Stimulated activated CD4-positive, alpha-beta T cell treated with anti-CD3 and anti-CD28 coated beads, TNF-alpha, amount 100 ng/mL, for 24 hours (primary cell): ENCODE data around the gene IP6K3.
A peak's percentile ranks its signal among the peaks of the same experiment; 100 is the strongest.

Experiments used
- DNase-seq, 3 experiments: peaks; one replicate each; pipeline ENCODE4 v3.0.0-alpha.2; 2020; ENCODE audit warnings: low read depth in 3 of 3

IP6K3 gene

DNA sequence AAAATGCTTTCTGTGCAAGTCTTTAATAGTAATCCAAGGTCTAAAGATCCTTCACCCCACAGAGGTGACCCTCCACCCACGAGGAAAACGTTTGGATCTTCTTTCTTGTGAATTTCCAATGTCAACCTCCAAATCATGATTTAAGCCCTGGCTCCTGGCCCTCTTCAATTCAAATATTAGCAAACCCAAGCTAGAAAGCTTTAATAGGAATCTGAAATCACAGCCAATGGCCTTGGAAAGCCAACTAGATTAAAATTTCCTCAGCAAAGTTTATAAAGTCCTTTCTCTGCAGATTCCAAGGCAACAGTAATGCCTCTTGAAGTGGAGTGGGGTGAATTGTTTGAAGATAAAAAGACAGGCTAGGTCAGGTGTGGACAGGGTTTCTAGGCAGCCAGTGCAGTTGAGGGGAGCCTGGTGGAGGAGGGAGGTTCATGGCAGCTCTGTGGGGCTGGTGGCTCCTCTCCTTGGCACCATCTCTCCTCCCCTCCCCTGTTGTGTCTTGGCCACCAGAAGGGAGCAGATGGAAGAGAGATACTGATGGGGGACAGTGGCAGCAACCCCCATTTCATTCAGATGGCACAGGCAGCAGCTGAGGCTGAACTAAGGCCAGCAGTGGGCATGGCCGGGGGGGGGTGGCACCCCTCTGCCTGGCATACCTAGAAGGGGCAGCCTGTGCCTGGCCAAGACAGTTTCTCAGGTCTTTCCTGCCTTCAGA is 23.2 kb downstream of the IP6K3 start:
- DNase-seq = no peak

DNA sequence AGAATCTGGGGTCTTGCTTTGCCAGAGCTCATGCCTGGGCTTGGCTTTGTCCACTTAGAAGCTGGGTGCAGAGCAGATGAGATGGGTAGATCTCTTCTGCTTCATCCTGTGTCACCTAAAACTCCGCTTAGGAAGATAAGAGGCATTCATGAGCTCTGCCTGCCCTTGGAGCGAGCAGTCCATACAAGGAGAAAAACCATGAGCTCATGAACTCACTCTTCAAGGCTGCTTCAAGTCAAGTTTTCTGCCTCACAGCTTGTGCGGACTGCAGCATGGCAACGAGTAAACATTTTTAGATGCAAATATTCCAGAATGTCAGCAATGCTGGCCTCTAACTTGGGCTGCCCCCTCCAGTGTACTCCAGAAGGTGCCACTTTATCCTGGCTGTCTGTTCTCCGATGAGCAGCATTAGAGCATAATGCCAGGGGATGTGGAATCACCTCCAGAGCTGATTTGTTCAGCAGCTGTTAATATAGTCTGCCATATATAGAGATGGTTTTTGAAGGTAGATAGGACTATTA is 24.5 kb downstream of the IP6K3 start:
- DNase-seq = no peak

DNA sequence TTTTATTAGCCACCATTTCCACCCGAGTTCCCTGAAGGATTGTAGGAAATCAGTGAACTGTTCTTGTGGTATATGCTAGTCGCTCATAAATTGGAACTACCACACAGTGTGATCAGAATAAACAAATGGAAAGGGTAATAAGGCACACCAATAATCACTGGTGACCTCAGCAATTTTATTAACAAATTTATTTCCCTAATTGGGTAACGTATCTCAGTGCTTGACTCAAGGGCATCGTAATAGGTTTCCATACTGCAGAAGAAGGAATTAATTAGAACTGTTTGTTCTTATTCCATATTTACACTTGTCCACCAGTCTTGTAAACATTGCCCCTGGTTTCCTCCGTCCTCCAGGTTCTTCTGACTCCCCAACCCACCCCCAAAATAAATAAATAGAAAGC is 25.2 kb downstream of the IP6K3 start:
- DNase-seq = no peak

GRCh38 chr6:33720998-33721397 is 25.7 kb downstream of the IP6K3 start:
- DNase-seq = no peak

DNA sequence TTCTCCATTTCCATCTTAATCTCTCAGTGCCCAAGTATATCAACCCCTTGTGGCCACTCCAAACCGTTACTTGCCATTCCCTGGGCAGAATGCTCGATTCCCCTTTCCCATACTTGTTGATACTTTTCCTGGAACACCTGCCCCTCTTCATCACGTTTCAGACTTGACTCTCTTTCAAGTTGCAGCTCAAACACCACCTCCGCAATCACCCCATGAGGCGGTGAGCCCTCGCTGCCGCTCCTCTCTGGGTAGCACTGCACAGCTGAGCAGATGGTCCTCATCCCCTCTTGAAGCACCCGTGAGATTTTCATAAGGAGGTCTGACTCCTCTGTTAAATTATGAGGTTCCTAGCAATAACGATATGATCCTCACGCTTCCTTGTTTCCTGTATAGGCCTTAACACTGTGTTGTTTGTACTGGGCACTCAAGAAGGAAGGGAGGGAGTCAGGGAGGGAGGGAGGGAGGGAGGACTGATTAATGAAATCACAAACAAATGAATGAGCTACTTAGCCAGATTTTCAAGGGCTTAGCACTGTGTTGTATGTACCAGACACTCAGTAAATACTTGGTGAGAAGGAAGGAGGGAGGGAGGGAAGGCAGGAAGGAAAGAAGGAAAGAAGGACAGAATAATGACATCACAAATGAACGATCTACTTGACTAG is 27.2 kb downstream of the IP6K3 start:
- DNase-seq = no peak

- no peak for DNase-seq
Observed at GRCh38 chr6:33718713-33719112, 28.0 kb downstream of the IP6K3 start.

GRCh38 chr6:33717934-33718455 is 28.7 kb downstream of the IP6K3 start:
- DNase-seq = no peak

DNA sequence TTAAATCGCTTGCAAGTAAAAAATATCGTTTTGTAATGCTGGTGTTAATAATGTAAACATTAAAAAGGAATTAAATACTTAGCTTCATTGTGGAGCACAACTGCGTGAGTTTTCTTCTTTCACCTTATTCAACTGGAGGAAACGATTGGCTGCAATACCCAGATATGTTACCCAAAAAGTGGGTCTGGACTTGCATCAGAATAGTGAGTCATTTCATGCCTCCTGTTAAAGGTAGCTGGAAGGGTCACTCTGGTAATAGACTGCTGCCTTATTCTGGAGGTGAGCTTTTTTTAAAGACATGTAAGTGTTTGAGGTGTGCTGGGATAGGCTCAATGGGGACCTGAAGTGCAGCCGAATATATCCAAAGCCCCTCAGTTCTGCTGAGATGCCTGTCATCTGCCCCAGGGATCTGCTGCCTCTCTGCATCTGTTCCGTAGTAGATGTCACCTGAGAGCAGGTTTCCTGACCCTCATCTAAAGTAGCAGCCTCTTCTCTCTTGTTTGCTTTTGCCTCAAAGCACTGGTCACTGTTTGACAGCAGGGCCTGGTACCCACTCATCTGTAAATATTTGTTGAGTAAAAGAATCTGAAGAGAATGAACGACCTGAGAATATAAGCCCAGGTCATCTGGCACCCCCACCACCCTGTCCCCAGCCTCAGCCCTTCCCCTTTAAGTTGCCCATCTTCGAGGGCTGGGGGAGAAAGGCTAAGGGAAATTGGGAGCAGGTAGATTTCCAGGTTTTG is 29.6 kb downstream of the IP6K3 start:
- DNase-seq = no peak

- no peak for DNase-seq
Observed at GRCh38 chr6:33716379-33716778, 30.3 kb downstream of the IP6K3 start.

DNA sequence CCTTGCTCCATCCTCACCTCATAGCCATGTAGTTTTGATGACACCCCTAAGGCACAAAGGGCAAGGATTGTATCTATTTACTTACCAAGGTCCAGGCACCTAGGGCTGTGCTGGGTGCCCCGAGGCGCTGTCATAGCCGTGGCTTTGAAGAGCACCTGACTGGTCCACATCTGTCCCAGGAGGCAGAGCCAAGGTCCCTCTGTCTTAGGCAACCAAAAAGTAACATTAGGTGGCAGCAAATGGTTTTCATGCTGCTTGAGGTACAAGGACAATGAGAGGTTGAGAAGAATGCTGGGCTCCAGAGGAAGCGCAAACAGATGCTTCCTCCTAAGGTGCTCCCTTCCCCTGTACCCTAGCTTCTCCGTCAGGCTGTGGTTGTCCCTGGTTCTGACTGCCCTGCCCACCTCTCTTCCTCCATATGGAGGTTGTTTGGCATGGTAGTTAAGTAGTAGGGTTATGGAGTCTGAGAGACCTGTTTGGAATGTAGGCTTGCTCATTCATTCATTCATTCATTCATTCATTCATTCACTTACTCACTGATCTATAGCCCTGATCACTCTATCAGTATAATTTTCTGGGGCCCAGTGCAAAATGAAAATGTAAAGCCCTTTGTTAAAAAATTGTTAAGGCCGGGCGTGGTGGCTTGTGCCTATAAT is 32.2 kb downstream of the IP6K3 start:
- DNase-seq = no peak

DNA sequence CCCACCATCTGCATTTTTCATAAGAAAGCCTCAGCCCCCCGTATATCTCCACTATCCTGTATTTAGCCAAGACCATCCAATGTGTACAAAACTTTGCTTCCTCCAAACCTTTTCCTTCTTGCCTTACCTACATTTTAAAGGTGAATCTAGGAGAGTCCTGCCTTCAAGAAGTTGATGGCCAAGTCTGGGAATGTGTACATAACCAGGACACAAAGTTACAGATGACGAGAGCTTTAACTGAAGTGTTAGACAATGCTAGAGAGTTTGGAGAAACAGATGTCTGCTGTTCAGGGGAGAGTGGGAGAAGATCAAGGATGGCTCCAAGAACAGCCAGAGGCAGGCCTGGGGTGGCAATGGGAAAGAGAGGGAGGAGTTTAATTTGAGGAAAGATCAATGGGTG is 32.9 kb downstream of the IP6K3 start:
- no peak for DNase-seq

DNA sequence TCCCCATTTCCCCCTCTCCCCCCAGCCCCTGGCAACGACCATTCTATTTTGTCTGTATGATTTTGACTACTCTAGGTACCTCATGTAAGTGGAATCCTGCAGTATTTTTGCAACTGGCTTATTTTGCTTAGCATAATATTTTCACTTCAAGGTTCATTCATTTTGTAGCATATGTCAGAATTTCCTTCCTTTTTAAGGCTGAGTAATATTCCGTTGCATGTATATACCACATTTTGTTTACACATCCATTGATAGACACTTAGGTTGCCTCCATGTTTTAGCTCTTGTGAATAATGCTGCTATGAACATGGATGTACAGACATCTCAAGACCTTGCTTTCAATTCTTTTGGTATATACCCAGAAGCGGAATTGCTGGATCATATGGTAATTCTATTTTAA is 33.8 kb downstream of the IP6K3 start:
- DNase-seq = no peak

GRCh38 chr6:33711140-33712129 is 35.3 kb downstream of the IP6K3 start, which contains the start of gene UQCC2:
Gene UQCC2 (minus strand): TSS chr6:33711700. CDS start chr6:33711686, 14 bp downstream.
- peak; percentile 94 to 96 (median 94) for DNase-seq

DNA sequence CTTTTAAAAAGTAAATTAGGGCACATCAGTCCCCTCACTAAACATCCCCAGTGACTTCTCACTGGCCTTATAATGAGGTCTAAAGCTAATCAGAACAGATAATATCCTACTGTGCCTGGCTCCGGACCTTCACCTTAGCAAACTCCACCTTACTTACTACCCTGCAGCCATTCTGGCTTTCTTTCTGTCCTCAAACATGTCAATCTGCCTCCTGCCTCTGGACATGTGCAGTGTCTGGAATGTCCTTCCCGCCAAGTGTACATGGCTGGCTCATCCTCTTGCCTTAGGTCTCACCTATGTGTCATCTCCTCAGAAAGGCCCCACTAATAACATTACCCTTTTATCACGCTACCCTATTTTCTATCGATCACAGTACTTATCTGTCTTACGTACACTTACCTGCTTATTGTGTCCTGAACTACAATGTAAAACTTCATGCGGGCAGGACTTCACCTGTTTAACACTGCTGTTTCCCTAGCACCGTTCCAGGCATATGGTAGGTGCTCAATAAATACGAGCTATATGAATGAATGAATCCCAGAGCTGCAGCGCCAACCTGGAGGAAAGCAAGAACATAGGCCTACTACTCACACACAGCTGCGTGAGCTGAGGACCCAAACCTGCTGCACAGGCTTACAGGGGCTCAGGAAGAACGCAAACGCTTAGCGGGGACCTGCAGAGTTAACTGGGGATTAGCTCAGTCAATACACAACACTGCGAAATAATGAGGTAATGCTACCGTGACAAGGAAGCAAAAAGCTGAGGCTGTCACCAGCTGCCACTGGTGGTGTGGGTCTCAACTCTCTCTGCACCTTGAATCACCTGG is 36.2 kb downstream of the IP6K3 start:
- DNase-seq = no peak

- DNase-seq = no peak
Observed at GRCh38 chr6:33709605-33710295, 37.0 kb downstream of the IP6K3 start.

GRCh38 chr6:33708516-33709204 is 38.0 kb downstream of the IP6K3 start:
- DNase-seq = no peak

GRCh38 chr6:33707771-33708170 is 38.9 kb downstream of the IP6K3 start:
- DNase-seq = no peak

GRCh38 chr6:33705955-33706725 is 40.6 kb downstream of the IP6K3 start:
- no peak for DNase-seq
